Cerebellar cortex (tissue), 1 donor: ENCODE results near the gene CAPN2.

Source experiments
- DNase-seq: peaks from one replicate; pipeline ENCODE4 v3.0.0-alpha.2; 2015; ENCODE audit warnings: low spot score

CAPN2 gene

DNA sequence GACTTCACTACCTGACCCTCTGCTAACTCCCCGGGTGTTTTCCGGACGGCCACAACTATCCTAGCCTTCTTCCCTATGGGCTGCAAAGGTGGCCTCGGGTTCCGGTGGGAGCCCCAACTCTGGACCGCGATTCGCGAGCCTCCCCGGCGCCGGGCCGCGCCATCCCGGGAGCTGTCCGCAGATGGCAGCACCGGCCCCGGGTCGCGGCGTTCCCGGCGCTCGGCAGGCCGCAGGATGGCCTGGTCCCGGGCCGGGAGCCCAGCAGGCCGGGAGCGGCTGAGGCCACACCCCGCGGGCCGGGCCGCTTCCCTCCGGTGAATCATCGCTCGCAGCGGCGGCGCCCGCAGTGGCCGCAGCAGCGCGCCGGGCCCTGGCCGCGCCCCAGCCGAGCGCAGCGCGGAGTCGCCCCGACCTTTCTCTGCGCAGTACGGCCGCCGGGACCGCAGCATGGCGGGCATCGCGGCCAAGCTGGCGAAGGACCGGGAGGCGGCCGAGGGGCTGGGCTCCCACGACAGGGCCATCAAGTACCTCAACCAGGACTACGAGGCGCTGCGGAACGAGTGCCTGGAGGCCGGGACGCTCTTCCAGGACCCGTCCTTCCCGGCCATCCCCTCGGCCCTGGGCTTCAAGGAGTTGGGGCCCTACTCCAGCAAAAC, at the start of gene CAPN2:
CAPN2 (plus strand) TSS at position 346 of the 656 bp plus-strand sequence; CDS start at position 448, 102 bp downstream.
- DNase-seq: peak; percentile 63

DNA sequence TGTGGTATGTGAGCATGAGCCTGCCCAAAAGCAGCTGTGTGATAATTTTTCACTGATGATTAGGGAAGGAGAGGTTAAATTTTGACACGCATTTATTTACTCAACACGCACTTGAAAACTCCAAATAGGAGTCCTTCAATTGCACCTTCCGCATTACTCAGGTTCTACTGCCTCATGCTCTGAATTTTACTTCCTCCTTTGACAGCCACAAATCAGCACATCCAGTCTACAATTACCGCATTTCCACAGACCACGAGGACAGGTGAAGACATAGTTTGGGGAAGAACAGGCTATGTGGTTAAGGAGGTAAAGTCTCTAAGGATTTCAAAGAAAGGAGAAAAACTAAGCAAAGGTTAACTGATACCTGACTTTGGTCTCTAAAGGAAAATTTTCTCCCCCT, 49.4 kb upstream of the CAPN2 start:
- DNase-seq: no peak

DNA sequence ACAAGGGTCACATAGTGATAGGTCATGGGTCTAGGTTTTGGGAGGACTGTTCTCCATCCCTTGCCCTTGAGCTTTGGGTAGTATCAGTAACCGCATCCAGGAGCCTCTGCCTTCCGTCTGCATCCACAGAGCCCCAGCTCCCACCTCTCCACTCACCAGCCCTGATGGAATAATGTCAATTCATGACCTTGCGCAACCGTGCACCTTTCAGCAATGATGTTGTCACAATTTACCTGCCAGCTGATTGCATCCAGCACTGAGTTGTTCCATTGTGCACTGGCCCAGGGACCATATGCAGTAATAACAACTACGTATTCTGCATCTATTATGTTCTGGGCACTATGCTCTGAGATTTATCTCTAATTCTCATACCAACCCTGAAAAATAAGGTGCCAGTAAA, 48.2 kb upstream of the CAPN2 start:
- no peak for DNase-seq

DNA sequence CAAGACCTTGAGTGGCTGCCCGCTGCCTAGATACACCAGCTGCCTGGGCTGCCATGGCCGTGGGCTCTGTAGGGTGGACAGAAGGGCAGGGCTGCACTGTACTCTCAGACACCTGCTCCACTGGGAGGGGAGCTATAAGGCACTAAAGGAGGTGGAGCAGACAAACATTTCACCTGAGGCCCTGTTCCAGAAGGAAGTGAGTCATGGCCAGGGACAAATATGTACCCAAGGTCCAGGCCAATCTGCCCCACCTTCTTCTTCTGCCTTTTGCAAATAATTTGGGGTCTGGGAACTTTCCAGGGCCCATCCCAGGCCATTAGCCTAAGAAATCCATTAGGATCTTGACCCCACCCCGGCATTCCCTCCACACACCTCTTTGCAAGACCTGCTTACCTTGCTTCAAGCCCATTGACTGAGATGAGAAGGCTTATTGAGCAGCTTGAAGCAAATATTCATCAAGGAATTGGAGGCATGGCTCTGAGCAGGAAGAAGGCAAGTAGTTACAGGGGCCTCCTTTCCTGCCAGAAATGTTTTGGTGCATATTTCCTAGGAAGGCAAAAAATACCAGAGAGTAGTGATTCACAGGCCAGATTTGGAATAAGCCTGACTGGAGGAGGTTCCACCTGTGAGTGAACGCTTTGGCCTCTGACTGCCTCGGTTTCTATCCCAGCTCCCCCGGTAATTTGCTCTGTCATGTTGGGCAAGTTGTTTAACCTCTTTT, 46.6 kb upstream of the CAPN2 start, which contains the start of gene CAPN8:
CAPN8 (minus strand) TSS at position 110 of the 721 bp plus-strand sequence; CDS start at position 55, 55 bp downstream.
- DNase-seq: no peak

DNA sequence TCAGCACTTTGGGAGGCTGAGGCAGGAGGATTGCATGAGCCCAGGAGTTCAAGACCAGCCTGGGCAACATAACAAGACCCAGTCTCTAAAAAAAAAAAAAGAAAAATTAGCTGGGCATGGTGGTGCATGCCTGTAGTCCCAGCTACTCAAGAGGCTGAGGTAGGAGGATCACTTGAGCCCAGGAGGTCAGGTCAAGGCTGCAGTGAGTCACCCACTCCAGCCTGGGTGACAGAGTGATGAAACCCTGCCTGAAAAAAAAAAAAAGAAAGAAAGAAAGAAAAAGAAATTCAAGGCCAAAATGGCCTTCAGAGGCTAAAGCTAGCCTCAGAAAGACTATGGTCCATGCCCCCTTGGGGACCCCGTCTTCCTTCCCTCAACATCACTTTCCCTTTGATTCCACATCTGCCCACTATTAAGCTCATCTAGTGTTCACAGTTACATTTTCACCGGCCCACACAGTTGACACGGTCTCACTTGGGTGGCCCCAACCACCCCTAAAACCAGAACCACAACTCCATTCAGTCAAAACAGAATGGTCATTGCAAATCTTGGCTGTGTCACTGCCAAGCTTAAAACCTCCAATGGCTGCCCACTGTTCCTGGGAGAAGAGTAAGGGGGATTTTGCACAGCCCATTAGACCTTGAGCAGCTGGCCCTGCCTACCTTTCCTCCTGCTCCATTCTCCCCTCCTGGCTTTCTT, 44.7 kb upstream of the CAPN2 start:
- DNase-seq: no peak

DNA sequence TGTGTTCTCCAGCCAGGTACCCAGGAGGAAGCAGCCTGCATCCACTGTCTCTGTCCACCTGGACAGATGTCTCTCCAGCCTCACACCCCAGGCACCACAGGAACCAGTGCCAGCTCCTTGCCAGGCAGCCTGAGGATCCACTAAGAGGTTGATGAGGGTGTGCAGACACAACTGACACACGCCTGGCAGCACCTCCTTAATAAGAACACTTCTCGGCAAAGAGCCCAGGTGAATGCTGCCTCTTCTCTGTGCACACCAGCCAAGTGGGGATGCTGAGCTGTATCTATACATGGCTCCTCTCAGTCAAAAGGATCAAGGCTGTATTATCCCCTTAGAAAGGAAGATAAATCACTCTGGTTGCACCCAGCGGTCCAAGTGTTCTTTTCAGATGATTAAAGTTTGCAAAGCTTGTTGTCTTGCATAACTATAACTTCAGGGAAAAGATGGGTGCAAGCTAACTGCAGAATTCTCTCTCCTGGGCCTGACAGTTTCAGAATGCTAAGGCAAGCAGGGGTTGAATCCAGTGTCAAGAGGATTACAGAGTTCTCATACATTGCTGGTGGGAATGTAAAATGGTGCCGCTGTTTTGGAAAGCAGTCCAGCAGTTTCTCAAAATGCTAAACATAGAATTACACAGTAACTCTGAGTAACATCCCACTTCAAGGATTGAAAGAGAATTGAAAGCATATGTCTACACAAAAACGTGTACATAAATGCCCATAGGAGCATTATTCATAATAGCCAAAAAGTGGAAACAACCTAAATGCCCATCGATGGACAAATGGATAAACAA, 43.1 kb upstream of the CAPN2 start:
- peak; percentile 30 for DNase-seq

DNA sequence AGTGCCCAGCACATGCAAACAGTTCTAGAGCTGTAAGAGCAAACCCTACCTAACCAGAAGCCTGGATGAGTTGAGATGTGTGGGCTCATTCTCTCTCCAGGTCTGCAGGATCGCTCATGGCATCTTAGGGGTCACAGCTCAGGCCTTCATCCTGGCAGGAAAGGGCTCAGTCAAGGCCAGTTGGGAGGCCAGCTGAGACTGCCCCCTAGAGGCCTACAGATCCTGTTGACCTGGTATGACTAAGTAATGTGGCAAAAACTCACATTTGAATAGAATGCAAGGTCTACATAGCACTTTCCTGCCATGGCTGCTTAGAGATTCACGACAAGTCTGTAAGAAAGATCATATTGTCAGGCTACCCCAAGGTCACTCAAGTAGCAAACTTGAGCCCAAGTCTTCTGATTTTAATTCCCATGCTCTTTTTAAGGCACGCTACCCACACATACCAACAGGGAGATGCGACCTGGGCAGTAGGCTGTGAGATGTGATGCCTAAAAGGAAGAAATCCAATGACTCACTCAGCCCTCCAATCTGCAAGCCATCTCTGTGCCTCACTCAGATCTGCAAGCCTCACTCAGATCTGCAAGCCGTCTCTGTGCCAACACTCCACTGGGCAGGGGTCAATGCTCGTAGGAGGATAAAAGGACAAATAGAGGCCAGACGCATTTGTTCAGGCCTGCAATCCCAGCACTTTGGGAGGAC, 41.7 kb upstream of the CAPN2 start:
- DNase-seq: peak; percentile 33

DNA sequence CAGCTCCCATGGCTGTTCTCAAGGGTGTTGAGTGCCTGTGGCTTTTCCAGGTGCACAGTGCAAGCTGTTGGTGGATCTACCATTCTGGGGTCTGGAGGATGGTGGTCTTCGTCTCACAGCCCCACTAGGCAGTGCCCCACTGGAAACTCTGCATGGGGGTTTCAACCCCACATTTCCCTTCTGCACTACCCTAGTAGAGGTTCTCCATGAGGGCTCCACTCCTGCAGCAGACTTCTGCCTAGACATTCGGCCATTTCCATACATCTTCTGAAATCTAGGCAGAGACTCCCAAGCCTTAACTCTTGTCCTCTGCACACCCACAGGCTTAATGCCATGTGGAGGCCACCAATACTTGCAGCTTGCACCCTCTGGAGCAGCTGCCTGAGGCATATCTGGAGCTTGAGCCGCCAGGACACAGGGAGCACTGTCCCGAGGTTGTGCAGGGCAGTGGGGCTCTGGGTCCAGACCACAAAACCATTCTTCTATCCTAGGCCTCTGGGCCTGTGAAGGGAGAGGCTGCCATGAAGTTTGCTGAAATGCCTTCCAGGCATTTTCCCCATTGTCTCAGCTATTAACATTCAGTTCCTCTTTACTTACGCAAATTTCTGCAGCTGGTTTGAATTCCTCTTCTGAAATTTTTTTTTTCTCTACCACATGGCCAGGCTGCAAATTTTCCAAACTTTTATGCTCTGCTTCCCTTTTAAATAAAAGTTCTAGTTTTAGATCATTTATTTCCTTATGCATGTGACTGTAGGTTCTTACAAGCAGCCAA, 38.0 kb upstream of the CAPN2 start:
- no peak for DNase-seq

DNA sequence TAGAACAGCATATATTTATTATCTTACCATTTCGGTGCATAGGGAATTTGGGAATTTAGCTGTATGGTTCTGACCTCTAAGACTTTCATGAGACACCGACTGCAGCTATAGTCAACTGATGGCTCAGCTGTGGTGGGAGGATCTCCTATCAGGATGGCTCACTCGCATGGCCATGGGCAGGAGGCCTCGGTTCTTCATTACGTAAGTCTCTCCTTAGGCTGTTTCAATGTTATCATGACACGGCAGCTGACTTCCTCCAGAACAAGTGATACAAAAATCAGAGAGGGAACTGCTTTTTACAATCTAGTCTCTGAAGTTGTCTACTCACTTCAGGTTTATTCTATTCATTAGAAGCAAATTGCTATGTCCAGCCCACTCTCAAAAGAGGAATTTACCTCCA, 33.5 kb upstream of the CAPN2 start:
- DNase-seq: no peak

DNA sequence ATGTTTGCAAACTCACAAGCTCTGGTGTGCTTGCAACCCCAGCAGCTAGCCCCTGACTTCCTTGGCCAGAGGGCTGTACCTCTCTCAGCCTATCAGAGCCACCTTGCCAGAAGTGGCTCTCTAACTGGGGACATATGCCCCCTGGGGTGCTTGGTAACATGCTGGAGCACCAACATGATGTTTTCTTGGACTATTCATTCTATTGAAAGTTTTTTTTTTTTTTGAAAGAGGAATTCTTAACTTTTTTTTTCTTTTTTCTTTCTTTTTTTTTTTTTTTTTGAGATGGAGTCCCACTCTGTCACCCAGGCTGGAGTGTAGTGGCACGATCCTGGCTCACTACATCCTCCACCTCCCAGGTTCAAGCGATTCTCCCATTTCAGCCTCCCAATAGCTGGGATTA, 32.2 kb upstream of the CAPN2 start:
- no peak for DNase-seq

DNA sequence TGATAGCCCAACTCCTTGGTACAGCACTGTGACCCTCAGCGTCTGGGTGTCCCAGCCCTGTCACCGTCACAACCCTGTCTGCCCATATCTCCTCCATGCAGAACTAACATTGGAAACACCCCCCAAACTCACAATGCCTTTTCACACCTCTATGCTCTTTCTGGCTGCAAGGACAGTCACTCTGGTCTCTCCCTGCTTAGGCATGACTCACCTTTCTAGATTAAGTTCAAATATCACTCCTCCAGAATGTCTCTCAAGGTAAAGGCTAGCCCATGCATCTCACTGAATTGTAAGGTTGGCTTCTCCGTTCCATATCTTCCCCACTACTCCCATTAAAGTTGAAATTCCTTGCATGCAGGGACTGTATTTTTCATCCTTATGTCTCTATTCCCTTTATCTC, 29.8 kb upstream of the CAPN2 start:
- DNase-seq: no peak

DNA sequence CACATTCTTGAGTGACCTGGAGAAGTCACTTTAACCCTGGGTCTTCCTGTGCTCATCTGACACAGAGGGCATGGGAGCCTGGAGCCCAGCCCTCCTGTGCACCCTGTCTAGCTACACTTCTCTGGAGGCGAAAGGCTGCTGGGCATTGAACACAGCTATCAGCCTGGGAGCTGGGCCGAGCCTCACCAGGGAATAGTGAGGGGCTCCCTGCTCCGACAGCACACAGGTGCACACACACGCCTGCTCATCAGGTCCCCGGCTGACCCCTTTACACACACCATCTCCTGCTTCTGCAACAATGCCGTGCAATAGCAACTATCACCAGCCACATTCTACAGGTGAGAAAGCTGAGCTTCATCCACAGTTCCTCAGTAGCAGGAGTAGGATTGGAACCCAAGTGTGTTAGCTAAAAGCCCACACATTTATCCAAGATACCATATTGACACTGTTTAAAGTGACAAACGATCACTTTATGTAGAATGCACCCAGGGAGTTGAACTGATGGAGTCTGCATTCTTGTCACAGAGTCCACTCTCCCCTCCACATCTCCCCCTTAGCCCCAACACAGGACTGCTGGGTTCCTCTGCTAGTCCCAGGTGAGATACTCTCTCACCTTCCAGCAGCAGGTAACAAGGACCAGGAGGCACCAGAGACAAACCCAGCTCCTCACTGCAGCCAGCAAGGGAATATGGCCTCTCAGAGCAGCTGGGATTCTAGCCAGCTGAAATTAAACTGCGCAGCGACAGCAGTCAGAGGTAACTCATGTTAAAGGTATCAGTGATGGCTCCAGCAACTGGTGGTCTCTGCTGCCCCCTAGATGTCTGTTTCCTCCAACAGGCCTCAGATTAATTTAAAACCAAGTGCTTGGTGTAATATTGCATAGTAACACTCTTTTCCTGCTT, 28.5 kb upstream of the CAPN2 start:
- DNase-seq: peak; percentile 83

DNA sequence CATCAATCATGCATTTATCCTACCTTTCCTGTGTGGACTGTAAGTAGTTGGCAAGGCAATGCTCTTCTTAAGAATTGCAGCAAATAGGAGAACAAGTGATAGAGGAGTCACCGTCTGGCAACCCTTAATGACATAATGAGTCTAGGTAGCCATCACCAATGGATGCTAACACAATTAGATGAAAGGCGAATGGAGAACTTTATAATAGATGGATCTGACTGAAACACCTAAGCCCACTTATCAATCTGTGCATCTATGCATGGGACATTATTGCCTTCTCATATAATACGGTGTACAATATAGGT, 27.9 kb upstream of the CAPN2 start:
- DNase-seq: no peak

DNA sequence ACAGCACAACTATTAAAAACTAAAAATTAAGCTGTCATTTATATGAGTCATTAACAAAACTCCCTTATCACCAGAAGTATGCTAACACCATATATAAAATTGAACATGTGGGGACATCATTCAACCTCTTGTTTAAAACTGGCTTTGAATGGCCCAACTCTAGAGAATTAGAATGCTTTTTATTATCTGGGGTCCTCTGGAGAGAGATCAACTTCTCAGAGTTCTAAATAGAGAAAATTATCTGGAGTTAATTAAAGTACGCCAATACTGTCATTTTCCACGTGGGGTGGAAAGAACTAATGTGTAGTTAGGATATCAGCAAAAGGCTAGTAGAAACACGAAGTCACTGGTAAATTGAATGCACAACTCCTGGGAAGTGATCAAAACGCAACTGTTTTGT, 21.2 kb upstream of the CAPN2 start:
- DNase-seq: no peak

DNA sequence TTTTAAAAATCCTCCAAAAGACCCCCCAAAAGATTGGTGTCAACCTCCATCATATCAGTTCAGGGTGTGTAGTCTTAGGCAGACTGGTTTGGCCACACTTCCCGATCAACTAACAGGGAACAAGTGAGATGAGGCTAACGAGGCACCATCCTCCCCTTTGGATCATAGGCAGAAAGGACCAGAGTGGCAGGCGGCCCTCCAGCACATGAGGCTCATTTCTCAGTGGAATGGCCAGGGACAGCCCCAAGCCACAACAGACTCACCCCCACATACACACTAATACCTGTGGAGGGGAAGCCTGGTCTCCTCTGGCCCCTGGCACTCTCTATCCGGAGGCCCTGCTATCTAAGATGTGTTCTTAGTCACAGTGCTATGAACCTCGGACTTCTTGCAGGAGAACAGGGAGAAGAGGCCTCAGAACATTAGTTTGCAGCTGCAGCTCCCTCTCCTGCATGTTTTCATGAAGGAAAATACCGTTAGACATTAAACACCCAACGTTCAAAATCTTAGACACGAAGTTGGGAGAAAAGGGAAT, 17.3 kb upstream of the CAPN2 start:
- DNase-seq: no peak

DNA sequence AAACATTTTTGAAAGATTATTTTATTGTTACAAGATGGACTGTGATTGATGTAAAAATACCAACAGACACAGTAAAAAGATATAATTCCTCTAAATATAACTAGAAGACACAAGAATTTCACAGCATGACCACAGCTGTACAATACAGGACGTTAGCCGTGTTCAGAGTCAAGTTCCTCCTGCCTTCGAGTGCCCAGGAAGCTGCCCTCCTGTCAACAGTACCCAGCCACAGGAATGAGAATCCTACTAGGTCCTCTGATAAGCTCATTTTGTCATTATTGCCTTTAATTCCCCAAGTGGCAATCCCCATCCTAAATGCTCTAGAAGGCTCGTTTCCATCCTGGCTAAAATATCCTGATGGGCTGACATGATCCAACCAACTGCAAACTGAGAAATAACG, 16.4 kb upstream of the CAPN2 start:
- no peak for DNase-seq

DNA sequence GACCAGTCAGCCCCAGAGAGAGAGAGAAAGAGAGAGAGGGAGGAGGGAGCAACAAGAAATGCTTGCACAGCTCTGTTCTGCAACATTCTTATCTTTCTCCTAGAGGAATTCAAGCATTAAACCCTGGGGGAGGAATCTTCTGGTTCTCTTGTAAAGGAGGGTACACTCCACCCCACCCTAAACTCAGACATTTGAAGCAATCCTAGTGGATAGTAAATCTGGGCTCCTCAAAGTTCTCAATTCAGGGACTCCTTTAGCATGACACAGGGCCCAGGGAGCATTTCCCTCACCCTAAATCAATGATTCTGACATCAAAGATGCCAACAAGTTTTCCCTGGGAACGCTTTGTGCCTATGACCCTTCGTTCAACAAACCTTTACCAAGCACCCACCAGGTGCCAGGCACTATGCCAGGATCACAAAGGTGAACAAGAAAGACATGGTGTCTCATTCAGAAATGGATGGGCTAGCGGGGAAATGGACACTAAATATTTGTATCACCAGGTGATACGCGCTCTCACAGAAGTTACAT, 11.9 kb upstream of the CAPN2 start:
- no peak for DNase-seq

DNA sequence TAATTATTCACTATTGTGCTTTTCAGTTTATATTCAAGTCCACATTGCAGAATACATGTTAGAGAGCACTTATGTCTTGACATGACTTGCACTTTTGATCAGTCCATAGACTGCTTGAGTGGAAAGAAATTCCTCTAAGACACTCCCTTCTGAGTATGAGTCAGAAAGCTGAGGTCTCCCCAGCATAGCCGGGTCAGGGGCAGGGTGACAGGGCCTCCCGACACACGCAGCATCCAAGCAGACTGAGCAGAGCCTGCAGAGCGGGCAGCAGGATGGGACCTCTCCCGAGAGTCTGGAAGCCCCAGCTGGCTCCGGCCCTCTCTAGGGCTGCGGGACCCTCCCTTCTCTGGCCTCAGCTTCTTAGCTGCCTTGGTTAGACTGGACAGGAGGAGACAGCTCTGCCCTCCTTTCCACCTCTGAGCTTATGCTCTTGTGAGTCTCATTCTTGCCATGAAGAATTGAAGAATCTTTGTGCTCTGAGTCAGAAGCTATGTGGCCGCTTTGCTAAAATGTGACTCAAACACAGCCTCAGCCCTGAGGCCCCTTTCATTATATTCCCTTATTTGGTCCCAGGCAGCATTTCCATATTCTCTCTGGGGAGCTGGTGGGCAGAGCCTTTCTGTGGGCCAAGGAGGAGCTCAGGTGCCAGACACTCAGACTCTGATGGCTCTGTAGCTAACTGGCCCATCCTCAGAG, 11.2 kb upstream of the CAPN2 start:
- DNase-seq: peak; percentile 66
